SW480 (cell line): ENCODE data around the gene DNAJB6.

Source experiments
- DNase-seq: peaks from one replicate; pipeline ENCODE4 v3.0.0-alpha.2; 2016; ENCODE audit warnings: low spot score

The DNAJB6 gene

GRCh38 chr7:157368955-157369354, 32.2 kb downstream of the DNAJB6 start:
- no peak for DNase-seq

DNA sequence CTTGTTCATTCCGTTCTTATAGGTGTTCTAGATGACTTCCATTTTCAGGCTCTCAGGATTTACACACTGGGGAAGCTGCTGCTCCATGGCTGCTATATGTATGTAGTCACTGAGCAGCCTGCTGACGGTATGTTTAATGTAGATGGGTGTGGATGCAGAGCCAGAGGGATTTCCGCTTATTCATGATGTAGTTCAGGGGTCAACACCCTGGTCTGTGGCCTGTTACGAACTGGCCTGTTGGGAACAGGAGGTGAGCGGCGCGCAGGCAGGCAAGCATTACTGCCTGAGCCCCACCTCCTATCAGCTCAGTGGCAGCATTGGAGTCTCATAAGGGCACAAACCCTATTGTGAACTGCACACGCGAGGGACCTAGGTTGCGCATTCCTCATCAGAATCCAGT, 33.9 kb downstream of the DNAJB6 start:
- DNase-seq, result no peak

- no peak for DNase-seq
Measured at GRCh38 chr7:157371296-157371695, 34.5 kb downstream of the DNAJB6 start.

DNA sequence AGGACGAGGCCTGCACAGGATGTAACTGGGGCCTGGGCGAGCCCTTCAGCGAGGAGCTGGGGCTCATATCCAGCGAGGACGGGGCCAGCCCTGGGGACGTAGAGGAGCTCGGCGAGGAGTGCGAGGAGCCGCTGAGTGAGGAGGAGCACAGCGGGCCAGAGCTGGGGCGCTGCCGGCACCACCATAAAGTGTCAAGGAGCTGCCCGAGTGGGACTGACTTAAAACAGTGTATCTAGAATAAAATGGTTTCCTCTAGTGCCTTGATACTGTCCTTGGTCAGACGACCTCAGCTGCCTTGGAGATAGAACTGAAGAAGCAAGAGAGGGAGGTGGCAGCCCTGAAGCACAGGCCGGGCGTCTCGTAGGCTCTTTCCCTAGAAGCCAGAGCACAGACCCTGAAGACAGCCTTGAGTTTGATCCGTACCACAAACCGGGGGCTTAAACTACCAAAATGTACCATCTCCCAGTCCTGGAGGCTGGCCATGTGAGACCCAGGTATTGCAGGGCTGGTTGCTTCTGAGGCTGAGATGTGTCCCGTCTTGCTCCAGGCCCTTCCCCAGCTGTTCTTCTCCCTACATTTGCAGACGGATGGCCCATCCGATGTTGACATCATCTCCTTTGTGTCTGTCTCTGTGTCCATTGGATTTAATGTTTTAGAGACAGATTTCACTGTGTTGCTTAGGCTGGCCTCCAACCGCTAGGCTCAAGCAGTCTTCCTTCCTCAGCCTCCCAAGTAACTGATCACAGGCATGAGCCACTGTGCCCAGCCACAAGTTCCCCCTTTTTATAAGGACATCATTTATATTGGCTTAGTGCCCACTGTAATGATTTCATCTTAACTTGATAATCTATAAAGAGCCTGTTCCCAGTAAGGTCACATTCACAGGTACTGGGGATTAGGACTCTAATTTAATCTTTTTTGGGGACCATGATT, 35.8 kb downstream of the DNAJB6 start:
- no peak for DNase-seq

- DNase-seq, result no peak
Measured at GRCh38 chr7:157373493-157373892, 36.7 kb downstream of the DNAJB6 start.

- no peak for DNase-seq
Measured at GRCh38 chr7:157375410-157375809, 38.6 kb downstream of the DNAJB6 start.

- DNase-seq, result no peak
Measured at GRCh38 chr7:157377436-157378124, 40.8 kb downstream of the DNAJB6 start.

DNA sequence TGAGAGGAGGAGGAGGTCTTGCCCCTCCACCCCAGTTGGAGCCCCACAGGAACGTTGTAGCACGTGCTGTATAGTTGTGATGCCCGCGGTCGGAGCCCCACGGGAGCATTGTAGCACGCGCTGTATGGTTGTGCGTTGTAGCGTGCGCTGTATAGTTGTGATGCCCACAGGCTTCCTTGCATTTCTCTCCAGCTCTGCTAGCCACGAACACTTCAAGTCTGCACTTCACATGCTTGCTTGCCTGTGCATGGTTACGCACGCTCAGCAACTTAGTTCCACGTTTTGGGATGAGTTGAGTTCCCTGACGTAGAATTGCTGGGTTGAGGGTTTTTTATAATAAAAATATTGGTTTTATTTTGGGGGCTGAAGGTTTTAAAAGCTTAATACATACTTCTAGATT, 41.6 kb downstream of the DNAJB6 start:
- DNase-seq, result no peak

- DNase-seq, result no peak
Measured at GRCh38 chr7:157379493-157379892, 42.7 kb downstream of the DNAJB6 start.

GRCh38 chr7:157380416-157380815, 43.6 kb downstream of the DNAJB6 start:
- no peak for DNase-seq

- no peak for DNase-seq
Measured at GRCh38 chr7:157383868-157384267, 47.1 kb downstream of the DNAJB6 start.

GRCh38 chr7:157384301-157384700, 47.5 kb downstream of the DNAJB6 start:
- DNase-seq, result no peak

DNA sequence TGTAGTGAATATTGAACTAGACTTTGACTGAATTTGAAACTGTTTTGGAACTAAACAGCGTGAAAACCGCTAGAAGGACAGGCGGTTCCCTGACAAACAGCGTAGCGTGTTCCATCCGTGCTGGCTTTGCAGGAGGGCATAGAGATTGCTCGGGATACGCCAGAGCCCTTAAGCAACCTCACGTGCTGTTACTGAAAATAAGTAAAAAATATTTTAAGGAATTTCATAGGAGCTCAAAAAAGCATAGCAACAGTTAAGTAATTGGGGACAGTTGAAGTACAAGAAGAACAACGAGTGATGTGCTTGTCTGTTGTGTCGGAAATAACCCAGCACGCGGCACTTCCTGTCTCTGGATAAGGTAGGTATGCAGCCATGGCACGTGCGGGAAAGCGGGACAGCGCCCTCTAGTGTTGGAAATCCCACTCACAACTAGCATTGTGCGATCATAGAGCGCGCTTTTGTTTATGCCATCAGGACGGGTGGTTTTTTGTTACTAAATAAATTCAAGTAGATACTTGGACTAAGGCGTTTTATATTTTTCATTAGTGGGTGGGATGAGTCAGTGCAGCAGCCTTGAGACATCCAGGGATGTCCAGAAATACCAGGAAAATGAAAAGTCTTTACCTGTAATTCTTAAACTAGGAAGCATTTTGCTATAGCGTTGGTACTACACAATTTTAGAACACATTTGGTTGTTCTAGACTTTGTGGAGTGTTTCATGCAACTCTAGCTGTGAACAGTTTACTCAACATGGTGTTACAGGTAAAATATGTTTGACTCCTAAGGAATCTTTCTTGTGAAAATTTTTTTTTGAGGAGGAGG, 50.4 kb downstream of the DNAJB6 start:
- peak; percentile 54 for DNase-seq

DNA sequence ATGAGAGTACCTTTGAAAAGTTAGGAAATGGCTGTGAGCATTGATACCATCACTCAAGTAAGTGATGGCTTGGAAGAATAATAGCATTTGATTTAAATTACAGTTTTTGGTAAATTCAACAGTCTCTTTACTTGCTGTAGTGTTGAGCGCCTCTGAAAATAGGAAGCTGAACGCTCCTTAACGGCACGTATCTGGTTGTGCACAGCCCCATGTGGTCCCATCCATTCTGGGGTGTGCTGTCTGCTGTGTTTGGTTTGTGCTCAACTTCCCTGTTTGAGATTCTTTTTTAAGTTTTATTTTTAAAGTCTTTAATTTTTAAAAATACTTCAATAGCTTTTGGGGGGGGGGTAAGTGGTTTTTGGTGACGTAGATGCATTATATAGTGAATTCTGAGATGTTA, 51.5 kb downstream of the DNAJB6 start:
- DNase-seq, result no peak

- no peak for DNase-seq
Measured at GRCh38 chr7:157389951-157390730, 53.3 kb downstream of the DNAJB6 start.

DNA sequence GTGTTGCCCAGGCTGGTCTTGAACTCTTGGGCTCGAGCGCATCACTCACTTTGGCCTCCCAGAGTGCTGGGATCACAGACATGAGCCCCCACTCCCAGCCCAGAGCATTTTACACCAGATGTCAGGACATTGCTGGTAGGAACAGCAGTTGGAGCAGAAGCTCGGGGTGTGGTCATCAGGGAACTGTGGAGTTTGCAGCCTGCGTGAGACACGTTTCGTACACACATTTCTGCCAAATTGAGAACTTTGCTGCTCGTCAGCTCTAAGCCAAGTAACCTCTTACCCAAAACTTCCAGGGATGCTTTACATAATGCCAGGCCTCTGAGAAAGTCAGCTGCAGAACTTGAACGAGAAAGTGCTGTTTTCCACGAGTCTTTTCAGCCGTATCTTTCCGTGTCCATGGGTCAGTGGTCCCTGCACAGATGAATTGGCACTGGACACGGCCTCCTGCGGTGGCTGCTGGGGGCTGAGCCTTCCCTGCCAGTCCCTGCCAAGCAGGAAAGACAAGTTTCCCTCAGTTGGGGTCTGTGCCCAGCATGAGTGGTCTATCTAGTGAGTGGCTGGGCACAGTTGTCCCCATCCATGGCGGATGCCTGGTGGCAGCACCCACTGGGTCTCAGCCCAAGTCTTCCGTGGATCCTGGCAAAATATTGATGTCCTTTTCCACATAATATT, 54.4 kb downstream of the DNAJB6 start:
- no peak for DNase-seq

DNA sequence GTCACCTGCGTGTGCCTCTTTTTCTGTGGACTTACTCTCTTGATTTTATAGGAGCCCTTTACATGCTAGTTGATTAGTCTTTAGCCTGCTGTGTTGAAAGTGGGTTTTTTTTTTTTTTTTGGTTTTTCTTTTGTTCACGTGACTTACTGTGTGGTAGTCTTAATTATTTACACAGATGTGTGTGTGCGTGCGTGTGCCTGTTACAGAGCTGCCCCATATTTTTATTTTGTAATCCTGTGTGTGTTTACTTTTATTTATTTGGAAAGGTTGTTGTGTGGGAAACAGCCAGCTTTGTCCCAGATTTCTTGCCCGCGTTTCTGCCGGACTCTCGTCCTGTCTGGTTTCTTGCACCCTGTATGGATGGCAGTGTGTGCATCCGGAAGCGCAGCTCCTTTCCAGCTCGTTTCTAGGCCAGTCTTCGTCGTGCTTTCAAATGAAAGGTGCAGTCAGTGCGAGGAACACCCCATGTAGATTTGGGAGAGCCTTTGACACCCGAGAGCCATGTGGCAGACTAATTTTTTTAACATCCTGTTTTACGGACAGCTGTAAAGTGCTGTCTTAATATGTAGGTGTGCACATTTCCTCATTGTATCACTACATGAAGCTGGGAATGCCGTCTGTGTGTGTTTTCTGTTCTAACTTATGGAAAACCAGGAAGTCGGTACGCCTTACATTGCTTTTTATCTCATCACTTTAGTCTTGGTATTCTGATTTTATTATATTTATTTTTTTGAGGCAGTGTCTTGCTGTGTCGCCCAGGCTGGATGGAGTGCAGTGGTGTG, 55.6 kb downstream of the DNAJB6 start:
- DNase-seq, result no peak

GRCh38 chr7:157394246-157395191, 57.7 kb downstream of the DNAJB6 start:
- no peak for DNase-seq

GRCh38 chr7:157395206-157395605, 58.4 kb downstream of the DNAJB6 start:
- no peak for DNase-seq
